Gastroesophageal sphincter (tissue), 3 donors: ENCODE measurements around the gene SH3TC2.

Experiments
- POLR2A ChIP-seq, 2 donors: fragments of 450-650 bp; IDR thresholded peaks; one replicate each; pipeline ENCODE4 v1.6.1; 2017; ENCODE audit warnings: antibody characterized with exemption in 2 of 2, mild to moderate bottlenecking in 2 of 2, moderate library complexity in 1 of 2
- TF ChIP-seq, protein P1 (sequence below), 4 experiments: fragments of 200-600 bp in 2 of 4; fragments of 450-650 bp in 2 of 4; sonication (generic) in 1 of 4; IDR thresholded peaks; one replicate each; pipeline ENCODE4 v1.5.1; 2017 to 2019; ENCODE audit warnings: antibody characterized with exemption in 4 of 4, mild to moderate bottlenecking in 2 of 4, moderate library complexity in 2 of 4

DNA sequence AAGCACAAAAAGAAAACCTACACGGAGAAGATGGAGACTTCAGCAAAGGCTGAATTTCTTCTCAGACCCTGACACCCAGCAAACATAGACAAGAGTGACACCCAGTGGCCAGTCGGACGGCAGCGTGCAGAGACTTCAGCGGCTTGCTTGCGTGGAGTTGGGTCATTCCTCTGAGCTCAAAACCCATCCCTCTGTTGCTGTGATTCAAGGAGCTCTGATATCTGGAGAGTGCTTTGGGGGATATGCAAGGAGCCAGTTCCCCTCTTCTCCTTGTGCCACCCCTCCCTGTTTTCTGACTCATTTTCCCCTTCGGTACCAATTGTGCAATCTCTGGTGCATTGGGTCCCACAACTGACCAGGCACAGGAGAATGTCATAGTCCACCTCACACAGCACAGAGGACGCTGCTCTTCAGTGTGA is 27.5 kb downstream of the SH3TC2 start:
- no peak for TF ChIP-seq POLR2A (IDR thresholded peaks at IDR 0.05)
- TF ChIP-seq, protein P1, sequence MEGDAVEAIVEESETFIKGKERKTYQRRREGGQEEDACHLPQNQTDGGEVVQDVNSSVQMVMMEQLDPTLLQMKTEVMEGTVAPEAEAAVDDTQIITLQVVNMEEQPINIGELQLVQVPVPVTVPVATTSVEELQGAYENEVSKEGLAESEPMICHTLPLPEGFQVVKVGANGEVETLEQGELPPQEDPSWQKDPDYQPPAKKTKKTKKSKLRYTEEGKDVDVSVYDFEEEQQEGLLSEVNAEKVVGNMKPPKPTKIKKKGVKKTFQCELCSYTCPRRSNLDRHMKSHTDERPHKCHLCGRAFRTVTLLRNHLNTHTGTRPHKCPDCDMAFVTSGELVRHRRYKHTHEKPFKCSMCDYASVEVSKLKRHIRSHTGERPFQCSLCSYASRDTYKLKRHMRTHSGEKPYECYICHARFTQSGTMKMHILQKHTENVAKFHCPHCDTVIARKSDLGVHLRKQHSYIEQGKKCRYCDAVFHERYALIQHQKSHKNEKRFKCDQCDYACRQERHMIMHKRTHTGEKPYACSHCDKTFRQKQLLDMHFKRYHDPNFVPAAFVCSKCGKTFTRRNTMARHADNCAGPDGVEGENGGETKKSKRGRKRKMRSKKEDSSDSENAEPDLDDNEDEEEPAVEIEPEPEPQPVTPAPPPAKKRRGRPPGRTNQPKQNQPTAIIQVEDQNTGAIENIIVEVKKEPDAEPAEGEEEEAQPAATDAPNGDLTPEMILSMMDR (IDR thresholded peaks at IDR 0.05): peak; percentile 69 to 88 (median 72)
